Breast epithelium (tissue), 3 donors: ENCODE results near the gene MATN4.

Source experiments
- CTCF ChIP-seq, 3 donors: fragments of 450-650 bp; IDR thresholded peaks; one replicate each; pipeline ENCODE4 v1.5.1; 2016 to 2017; ENCODE audit warnings: antibody characterized with exemption in 3 of 3, mild to moderate bottlenecking in 3 of 3, moderate library complexity in 3 of 3
- POLR2AphosphoS5 ChIP-seq, 3 donors: sonication (generic); formaldehyde crosslinking; IDR thresholded peaks; one replicate each; pipeline ENCODE4 v1.6.1; 2017; ENCODE audit warnings: antibody characterized with exemption in 3 of 3

GRCh38 chr20:45329497-45330319, 21.6 kb upstream of the MATN4 start:
- TF ChIP-seq CTCF (IDR thresholded peaks at IDR 0.05) (no peak), POLR2AphosphoS5 (IDR thresholded peaks at IDR 0.05) (peak; percentile 33 to 74 (median 66))
